ENCODE results near the gene ATF3.

DNA sequence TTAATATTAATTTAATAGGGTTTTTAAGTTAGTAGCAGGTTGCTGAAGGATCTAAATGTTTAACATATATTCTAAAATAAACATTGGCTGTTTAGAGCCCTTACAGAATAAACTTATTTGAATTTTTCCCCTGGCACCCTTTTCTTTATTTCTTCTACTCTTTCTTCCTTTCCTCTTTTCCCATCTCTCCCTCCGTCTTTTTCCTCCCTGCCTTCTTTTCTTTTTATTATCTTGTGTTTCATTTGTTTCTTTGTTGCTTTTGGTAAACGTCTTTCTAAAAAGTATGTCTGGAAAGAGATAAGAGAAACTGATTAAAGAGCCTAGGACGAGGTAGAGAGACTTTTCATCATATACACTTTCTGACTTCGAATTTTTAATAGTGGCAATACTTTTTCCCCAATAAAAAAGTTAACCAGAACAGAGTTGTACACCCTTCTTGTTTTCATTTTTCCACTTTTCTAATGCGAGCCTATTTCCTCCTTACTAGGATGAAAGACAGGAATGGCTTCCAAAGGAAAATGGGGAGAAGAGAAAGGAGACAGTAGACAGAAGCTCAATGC is 39.5 kb upstream of the ATF3 start:
- TF ChIP-seq POLR2A (IDR thresholded peaks at IDR 0.05), result no peak
- TF ChIP-seq, protein P1, sequence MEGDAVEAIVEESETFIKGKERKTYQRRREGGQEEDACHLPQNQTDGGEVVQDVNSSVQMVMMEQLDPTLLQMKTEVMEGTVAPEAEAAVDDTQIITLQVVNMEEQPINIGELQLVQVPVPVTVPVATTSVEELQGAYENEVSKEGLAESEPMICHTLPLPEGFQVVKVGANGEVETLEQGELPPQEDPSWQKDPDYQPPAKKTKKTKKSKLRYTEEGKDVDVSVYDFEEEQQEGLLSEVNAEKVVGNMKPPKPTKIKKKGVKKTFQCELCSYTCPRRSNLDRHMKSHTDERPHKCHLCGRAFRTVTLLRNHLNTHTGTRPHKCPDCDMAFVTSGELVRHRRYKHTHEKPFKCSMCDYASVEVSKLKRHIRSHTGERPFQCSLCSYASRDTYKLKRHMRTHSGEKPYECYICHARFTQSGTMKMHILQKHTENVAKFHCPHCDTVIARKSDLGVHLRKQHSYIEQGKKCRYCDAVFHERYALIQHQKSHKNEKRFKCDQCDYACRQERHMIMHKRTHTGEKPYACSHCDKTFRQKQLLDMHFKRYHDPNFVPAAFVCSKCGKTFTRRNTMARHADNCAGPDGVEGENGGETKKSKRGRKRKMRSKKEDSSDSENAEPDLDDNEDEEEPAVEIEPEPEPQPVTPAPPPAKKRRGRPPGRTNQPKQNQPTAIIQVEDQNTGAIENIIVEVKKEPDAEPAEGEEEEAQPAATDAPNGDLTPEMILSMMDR (IDR thresholded peaks at IDR 0.05), result no peak
